GM18951 (cell line): ENCODE data around the gene FGGY.
"Not testable (repeated sequence)": the region's sequence is repeated elsewhere in the genome, so short reads cannot be mapped to it uniquely, and the experiment has no call there.

Experiments used
- POLR2A ChIP-seq: IDR thresholded peaks from 4 replicates; pipeline ENCODE4 v1.6.1; 2011; ENCODE audit warnings: mild to moderate bottlenecking; ENCODE audit not compliant: insufficient read length, insufficient read depth; ENCODE audit errors: extremely low read depth
- in situ Hi-C: fragments of 300-500 bp; cut with MboI; formaldehyde crosslinking; loops from one replicate; pipeline ENCODE4 v1.12.0; 2022; ENCODE audit warnings: low sequenced_read_pairs, mixed read lengths, inconsistent platforms; ENCODE audit not compliant: unreplicated experiment

Gene FGGY

GRCh38 chr1:59718064-59718988 is 421.4 kb downstream of the FGGY start:
- TF ChIP-seq POLR2A = no peak
- in situ Hi-C loops = no loop called here

- in situ Hi-C loops = no loop called here
Measured at GRCh38 chr1:59718989-59719360, 422.1 kb downstream of the FGGY start.

DNA sequence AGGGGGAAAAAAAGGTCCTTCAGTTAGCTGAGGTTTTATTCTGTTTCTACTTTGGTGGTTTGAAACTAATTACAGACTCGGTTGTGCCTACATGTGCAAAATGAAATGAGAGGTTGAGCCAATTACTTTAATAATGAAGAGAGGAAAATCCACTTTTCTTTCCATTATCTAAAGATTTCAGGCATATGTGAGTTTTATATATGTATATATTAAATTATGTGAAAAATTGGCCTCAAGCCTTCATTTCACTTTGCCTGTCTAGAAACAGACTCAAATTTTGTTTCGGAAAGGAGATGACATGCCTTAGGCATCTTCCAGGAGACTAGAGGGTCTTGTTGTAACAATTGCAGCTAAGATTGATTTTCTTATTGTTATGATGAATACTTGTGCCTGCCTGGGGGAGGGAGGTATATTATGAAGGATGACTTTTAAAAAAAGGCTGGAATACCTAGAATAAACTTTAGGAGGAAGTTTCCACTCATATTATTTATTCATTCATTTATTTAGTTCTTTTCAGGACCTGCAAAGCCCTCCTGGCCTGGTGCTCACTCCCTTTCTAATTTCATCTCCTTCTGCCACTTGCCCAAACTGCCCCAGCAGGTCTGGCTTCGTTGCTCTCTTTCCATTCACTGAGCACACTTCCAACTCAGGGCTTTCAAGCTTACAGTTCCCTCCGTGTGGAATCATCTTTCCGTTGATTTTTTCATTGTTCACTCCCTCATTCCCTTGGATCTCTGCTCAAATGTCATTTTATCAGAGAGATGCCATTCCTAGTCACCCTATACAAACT is 423.6 kb downstream of the FGGY start:
- TF ChIP-seq POLR2A = no peak
- in situ Hi-C loops = no loop called here

More at GRCh38 chr1:59718989-59719360, 422.1 kb downstream of the FGGY start:
- no peak for TF ChIP-seq POLR2A

- TF ChIP-seq POLR2A = no peak
- in situ Hi-C loops = no loop called here
Measured at GRCh38 chr1:59730302-59730701, 433.4 kb downstream of the FGGY start.

DNA sequence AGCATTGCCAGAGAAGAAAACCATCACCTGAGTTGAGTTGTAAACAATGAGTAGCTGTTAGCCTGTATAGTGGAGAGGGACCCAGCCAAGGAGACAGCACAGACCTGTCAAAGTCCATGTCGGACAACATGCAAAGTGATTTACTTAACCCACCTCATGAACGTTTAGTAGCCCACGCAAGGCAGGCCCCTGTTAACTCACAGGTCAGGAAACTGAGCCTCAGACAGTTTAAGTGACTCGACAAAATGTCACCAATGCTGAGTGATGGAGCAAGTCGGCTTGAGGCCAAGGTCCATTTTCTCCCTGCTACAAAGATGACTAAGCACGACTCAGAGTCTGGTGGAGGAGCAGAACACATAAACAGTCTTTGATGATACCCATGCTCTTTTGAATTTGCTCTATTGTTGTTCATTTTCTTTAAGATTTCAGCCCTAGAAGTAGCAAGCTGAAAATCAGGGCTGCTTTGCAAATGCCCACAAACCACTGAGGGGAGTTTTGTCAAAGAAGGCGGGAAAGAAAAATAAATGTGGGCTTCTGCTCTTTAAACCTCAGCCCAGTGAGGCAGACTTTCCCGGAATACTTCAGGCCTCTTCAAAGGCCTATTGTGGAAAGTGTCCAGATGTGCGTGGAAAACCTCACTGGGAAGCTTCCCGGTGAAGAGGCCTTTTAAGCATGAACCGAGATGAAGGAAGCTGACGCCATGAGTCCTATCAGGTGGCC is 434.0 kb downstream of the FGGY start:
- in situ Hi-C loops = no loop called here

GRCh38 chr1:59731591-59731990 is 434.7 kb downstream of the FGGY start:
- no peak for TF ChIP-seq POLR2A
- in situ Hi-C loops = no loop called here

More for the DNA sequence above, 434.0 kb downstream of the FGGY start:
- TF ChIP-seq POLR2A = no peak

GRCh38 chr1:59732214-59732955 is 435.5 kb downstream of the FGGY start:
- no peak for TF ChIP-seq POLR2A
- in situ Hi-C loops = no loop called here

GRCh38 chr1:59733443-59734141 is 436.7 kb downstream of the FGGY start:
- no peak for TF ChIP-seq POLR2A
- in situ Hi-C loops = no loop called here

DNA sequence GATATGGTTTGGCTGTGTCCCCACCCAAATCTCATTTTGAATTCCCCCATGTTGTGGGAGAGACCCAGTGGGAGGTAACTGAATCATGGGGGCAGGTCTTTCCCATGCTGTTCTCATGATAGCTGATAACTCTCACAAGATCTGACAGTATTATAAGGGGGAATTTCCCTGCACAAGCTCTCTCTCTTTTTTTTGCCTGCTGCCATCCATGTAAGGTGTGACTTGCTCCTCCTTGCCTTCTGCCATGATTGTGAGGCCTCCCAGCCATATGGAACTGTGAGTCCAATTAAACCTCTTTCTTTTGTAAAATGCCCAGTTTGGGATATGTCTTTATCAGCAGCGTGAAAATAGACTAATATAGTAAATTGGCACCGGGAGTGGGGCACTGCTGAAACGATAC is 439.0 kb downstream of the FGGY start:
- in situ Hi-C loops = not testable (repeated sequence)

- no peak for TF ChIP-seq POLR2A
- in situ Hi-C loops = no loop called here
Measured at GRCh38 chr1:59736744-59737143, 439.9 kb downstream of the FGGY start.

GRCh38 chr1:59737638-59738037 is 440.7 kb downstream of the FGGY start:
- in situ Hi-C loops = no loop called here
- TF ChIP-seq POLR2A = no peak

DNA sequence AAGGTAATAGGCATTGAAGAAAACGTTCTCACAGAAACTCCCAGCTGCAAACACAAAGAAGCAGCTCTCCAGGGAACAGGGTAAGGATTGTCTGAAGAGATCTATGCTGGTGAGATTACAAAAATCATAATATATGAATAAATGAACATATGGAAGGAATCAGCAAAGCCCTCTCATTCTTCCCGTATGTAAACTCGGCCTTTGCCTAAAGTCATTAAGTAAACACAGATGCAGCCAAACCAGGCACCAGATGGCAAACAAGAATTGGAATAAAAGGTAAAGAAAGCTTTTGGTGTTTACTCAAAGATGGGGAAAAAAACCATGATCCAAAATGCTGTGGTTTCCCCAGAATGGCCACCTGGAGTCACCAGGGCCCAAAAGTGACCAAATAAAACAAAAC is 441.3 kb downstream of the FGGY start:
- no peak for TF ChIP-seq POLR2A
- in situ Hi-C loops = no loop called here

- no peak for TF ChIP-seq POLR2A
- in situ Hi-C loops = no loop called here
Measured at GRCh38 chr1:59738591-59739015, 441.7 kb downstream of the FGGY start.
